ENCODE results near the gene PIGH.

GRCh38 chr14:67566908-67567307 is 33.2 kb downstream of the PIGH start:
- TF ChIP-seq YY1 (IDR thresholded peaks at IDR 0.05; ENCODE audit: insufficient read depth, insufficient read length) = no peak
- TF ChIP-seq SUZ12 (IDR thresholded peaks at IDR 0.05; ENCODE audit: extremely low read depth, insufficient read depth, insufficient read length) = no peak
- TF ChIP-seq ZNF274 (IDR thresholded peaks at IDR 0.05; ENCODE audit: low read depth, low read length) = no peak

All from NT2/D1 (cell line).